HG03457 (cell line): ENCODE measurements around the gene CHAT.

ENCODE experiments used
- ATAC-seq: cut with Tn5 transposase; IDR thresholded peaks from one replicate; pipeline ENCODE4 v1.9.1; 2021; ENCODE audit warnings: moderate number of reproducible peaks; ENCODE audit not compliant: unreplicated experiment

The CHAT gene

DNA sequence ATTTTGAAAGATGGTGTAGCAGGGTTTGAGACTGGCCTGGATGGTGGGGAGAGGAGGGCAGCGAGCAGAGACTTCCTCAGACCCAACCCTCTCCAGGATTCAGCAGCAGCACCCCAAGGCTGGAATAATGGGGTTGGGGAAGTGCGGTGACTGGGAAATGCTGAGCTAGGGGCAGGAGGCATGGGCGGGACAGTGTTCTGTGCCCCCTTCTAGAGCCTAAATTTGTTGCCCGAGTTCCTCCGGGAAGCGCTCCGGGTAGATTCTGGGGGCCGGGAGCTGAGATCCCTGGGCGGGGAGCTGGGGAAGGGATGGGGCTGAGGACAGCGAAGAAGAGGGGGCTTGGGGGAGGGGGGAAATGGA, at the start of gene CHAT:
Gene CHAT, plus strand, starts transcription at position 156 of the 360 bp plus-strand sequence. Its CDS starts 153 bp downstream, at position 309.
- ATAC-seq, result no peak

- ATAC-seq, result no peak
Observed at GRCh38 chr10:49564461-49565009, 49.3 kb upstream of the CHAT start.

GRCh38 chr10:49567810-49568209, 46.0 kb upstream of the CHAT start:
- ATAC-seq, result no peak

GRCh38 chr10:49568235-49568634, 45.6 kb upstream of the CHAT start:
- ATAC-seq, result no peak

DNA sequence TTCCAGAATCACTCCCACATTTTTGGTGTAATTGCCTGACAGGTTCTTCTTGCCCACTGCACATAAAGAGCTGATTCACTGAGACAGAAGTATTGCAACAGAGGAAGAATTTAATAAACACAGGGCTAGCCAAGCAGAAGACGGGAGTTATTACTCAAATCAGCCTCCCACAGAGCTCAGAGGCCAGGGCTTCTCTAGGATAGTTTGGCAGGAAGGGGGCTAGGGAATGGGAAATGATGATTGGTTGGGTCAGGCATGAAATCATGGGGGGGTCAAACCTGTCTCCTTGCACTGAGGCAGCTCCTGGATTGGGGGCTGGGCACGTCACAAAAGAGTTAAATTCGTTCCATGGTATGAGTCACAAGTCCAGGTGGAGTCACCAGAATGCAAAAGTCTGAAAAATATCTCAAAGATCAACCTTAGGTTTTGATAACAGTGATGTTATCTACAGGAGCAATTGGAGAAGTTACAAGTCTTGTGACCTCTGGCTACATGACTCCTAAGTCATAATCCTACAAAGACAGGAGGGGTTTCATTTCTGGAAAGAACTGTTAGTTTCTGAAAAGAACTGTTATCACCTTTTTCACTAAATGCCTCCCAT, 44.7 kb upstream of the CHAT start:
- no peak for ATAC-seq

- no peak for ATAC-seq
Observed at GRCh38 chr10:49571388-49571787, 42.4 kb upstream of the CHAT start.

GRCh38 chr10:49572594-49573114, 41.2 kb upstream of the CHAT start:
- no peak for ATAC-seq

DNA sequence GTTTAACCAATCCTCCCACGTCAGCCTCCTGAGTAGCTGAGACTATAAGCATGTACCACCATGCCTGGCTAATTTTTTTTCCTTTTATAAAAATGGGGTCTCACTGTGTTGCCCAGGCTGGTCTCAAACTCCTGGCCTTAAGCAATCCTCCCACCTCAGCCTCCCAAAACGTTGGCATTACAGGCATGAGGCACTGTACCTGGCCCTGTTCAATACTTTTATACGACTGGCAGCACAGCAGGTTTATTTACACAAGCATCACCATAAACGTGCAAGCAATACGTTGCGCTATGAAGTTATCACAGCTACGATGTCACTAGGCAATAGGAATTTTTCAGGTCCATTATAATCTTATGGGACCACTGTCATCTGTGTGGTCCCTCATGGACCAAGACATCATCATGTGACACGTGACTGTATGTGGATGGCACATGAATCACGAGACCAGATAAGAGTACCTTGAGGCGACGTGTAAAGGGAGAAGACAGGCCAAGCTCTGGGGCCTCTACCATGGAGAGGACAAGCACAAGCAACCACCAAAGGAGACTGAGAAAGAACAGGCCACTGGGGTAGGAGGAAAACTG, 38.3 kb upstream of the CHAT start:
- ATAC-seq, result no peak

DNA sequence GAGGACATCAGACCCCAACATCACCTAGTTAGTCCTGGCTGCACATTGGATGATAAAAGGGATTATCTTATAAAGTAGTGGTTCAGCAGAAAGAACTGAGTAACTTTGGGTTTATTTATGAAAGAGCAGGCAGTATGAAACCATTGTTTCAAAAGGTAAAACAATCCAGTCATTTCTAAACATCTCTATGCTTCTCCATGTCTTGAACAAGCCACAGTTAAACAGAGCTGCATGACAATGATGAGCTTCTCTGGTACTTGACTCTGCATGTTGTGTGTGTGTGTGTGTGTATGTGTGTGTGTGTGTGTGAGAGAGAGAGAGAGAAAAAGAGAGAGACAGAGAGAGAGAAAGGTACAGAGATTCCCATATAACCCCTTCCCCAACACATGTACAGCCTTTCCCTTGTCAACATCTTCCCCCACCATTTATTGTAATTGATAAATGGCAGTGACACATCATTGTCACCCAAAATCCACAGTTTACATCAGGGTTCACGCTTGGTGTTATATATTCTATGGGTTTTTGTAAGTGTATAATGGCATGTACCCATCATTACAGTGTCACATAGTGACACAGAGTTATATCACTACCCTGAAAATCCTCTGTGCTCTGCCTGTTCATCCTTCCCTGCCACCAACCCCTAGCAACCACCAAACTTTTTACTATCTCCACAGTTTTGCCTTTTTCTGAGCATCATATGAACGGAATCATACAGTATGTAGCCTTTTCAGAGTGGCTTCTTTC, 36.5 kb upstream of the CHAT start:
- ATAC-seq, result no peak

- ATAC-seq, result no peak
Observed at GRCh38 chr10:49578392-49578791, 35.4 kb upstream of the CHAT start.

GRCh38 chr10:49579621-49580020, 34.2 kb upstream of the CHAT start:
- no peak for ATAC-seq

- no peak for ATAC-seq
Observed at GRCh38 chr10:49585387-49585786, 28.4 kb upstream of the CHAT start.

DNA sequence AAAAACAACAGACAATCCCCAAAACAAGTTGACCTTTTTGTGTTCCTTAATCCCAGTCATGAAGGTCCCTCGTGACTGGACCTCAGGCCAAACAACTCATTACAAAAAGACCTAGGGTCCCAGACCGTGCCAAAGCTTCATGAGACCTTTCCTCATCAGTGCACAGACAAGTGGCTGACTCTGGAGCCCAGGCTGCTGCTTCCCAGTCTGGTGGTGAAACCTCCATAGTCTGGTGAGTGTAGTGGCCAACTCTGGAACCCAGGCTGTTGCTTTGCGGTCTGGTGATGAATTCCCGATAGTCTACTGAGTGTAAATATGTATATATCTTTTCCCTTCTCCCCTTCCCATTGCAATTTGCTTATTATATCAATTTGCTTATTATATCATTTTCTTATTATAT, 25.9 kb upstream of the CHAT start:
- no peak for ATAC-seq

DNA sequence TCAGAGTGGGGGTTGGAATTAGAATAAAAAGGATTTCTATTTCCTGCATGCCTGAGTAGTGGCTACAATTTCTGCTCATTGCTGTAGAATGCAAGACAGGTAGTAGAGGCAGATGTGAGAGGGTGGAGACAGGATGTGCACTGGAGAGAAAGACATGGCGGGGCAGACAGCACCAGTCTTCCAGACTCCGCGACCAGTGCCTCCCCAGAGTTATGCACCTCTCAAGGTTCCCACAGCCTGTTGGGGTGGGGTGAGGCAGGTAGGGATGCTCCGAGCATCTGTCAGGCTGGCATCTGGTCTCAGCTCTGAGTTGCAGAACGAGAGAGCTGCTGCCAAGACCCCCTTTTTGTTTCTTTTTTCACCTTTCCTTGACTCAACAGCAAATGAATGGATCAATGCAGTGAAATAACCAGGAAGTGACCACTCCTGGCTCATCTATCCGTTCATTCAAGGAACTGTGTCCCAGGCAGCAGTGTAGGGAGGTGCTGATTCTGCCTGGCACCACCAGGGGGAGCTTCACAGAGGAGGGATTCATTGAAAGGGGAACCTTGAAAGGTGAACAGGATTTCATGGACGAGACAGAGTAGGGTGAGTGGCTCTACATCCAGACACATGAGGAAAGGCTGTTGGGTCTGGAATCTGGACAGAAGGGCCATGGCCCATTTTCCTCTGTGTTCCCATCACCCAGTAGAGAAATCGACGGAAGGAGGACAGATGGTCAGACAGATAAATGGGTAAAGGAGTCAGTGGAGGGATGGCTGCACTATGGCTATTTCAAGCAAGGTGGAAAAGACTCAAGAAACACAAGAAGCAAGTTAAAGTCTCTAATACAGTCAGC, 20.9 kb upstream of the CHAT start:
- ATAC-seq, result no peak

- ATAC-seq, result no peak
Observed at GRCh38 chr10:49593564-49593875, 20.3 kb upstream of the CHAT start.

- no peak for ATAC-seq
Observed at GRCh38 chr10:49593998-49594397, 19.8 kb upstream of the CHAT start.

GRCh38 chr10:49594594-49594993, 19.2 kb upstream of the CHAT start:
- no peak for ATAC-seq

GRCh38 chr10:49595003-49595712, 18.7 kb upstream of the CHAT start:
- no peak for ATAC-seq

- ATAC-seq, result no peak
Observed at GRCh38 chr10:49595713-49596492, 17.9 kb upstream of the CHAT start.

DNA sequence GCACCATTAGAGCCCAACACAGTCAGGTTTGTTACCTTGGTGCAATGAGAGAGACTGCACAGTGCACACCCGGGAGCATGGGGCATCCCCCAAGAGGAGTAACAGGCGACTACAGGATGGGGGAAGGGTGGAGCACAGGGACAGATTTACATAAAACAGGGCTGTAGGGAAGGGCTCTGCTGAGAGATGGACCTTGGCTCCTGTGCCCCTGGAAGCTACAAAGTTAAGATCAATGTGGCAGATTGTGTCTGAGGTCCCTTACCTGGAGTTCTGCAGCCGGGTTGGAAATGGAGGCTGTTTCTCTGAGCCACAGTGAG, 17.4 kb upstream of the CHAT start:
- ATAC-seq, result no peak
